Osteoblast (primary cell): ENCODE measurements around the gene MUC5B. TPM values are rescaled to one million over a fixed set of nuclear protein-coding genes. Genes with fewer than 3 reads are reported as not detected.

Source experiments
- DNase-seq: peaks from one replicate; pipeline ENCODE4 v3.0.0; 2011; ENCODE audit warnings: low spot score, mixed read lengths; ENCODE audit not compliant: insufficient read length; ENCODE audit errors: missing footprints
- H2AFZ ChIP-seq: 2 replicates; pipeline ENCODE4 v1.6.0; 2011; ENCODE audit warnings: mild to moderate bottlenecking, low read length
- H3K27ac ChIP-seq: 2 replicates; pipeline ENCODE4 v1.5.1; 2011; ENCODE audit warnings: mild to moderate bottlenecking, low read depth, low read length, moderate library complexity
- H3K27me3 ChIP-seq: 2 replicates; pipeline ENCODE4 v1.6.0; 2012; ENCODE audit warnings: mild to moderate bottlenecking, control low read depth, inconsistent platforms, low read length, moderate library complexity; ENCODE audit not compliant: insufficient read depth
- H3K36me3 ChIP-seq: 2 replicates; pipeline ENCODE4 v1.5.1; 2011; ENCODE audit warnings: mild to moderate bottlenecking, low read length, control low read depth, moderate library complexity; ENCODE audit not compliant: insufficient read depth
- H3K4me1 ChIP-seq: 2 replicates; pipeline ENCODE4 v1.5.1; 2011; ENCODE audit warnings: mild to moderate bottlenecking, low read length, control low read depth, moderate library complexity; ENCODE audit not compliant: insufficient read depth
- H3K4me2 ChIP-seq: 2 replicates; pipeline ENCODE4 v1.6.0; 2011; ENCODE audit warnings: mild to moderate bottlenecking, low read length; ENCODE audit not compliant: insufficient read depth
- H3K4me3 ChIP-seq: fragments of 200-600 bp; sonication (generic); 3 replicates; pipeline ENCODE4 v1.5.1; 2012; ENCODE audit warnings: mild to moderate bottlenecking, low read length, inconsistent platforms; ENCODE audit not compliant: insufficient read depth
- H3K79me2 ChIP-seq: 2 replicates; pipeline ENCODE4 v1.6.0; 2012; ENCODE audit warnings: mild to moderate bottlenecking, low read length, control low read depth, inconsistent platforms; ENCODE audit not compliant: insufficient read depth
- H3K9me3 ChIP-seq: 2 replicates; pipeline ENCODE4 v1.5.1; 2011; ENCODE audit warnings: low read depth, low read length, control low read depth
- H4K20me1 ChIP-seq: 2 replicates; pipeline ENCODE4 v1.6.0; 2012; ENCODE audit warnings: mild to moderate bottlenecking, low read length, control low read depth; ENCODE audit not compliant: insufficient read depth
- total RNA-seq: library from RNA; depleted of rRNA; stranded (reverse); fragments of >200 nt; gene quantifications from 2 replicates; pipeline ENCODE4 v1.2.3, GENCODE V29; 2012
- TF ChIP-seq, protein P1 (sequence below): IDR thresholded peaks from 2 replicates; pipeline ENCODE4 v1.5.1; 2011; ENCODE audit warnings: mild to moderate bottlenecking, low read depth, low read length, moderate library complexity; ENCODE audit errors: extremely low read depth

The MUC5B gene
- total RNA-seq, 1 donor: not detected

GRCh38 chr11:1227551-1228100 is 4.8 kb downstream of the MUC5B start:
- H3K4me2 ChIP-seq: no peak overlapping the region
- no peaks in the 10 kb centered on the region for H3K4me1 ChIP-seq
- peak; percentile 56 for DNase-seq
- H3K27ac ChIP-seq: no peak overlapping the region
- no peaks in the 10 kb centered on the region for H3K79me2 ChIP-seq
- no peak overlapping the region for H3K4me3 ChIP-seq
- TF ChIP-seq, protein P1, sequence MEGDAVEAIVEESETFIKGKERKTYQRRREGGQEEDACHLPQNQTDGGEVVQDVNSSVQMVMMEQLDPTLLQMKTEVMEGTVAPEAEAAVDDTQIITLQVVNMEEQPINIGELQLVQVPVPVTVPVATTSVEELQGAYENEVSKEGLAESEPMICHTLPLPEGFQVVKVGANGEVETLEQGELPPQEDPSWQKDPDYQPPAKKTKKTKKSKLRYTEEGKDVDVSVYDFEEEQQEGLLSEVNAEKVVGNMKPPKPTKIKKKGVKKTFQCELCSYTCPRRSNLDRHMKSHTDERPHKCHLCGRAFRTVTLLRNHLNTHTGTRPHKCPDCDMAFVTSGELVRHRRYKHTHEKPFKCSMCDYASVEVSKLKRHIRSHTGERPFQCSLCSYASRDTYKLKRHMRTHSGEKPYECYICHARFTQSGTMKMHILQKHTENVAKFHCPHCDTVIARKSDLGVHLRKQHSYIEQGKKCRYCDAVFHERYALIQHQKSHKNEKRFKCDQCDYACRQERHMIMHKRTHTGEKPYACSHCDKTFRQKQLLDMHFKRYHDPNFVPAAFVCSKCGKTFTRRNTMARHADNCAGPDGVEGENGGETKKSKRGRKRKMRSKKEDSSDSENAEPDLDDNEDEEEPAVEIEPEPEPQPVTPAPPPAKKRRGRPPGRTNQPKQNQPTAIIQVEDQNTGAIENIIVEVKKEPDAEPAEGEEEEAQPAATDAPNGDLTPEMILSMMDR: no peak
- H4K20me1 ChIP-seq: no peaks in the 10 kb centered on the region
- no peaks in the 10 kb centered on the region for H3K27me3 ChIP-seq
- no peak overlapping the region for H2AFZ ChIP-seq
- no peaks in the 10 kb centered on the region for H3K36me3 ChIP-seq
- no peaks in the 10 kb centered on the region for H3K9me3 ChIP-seq

DNA sequence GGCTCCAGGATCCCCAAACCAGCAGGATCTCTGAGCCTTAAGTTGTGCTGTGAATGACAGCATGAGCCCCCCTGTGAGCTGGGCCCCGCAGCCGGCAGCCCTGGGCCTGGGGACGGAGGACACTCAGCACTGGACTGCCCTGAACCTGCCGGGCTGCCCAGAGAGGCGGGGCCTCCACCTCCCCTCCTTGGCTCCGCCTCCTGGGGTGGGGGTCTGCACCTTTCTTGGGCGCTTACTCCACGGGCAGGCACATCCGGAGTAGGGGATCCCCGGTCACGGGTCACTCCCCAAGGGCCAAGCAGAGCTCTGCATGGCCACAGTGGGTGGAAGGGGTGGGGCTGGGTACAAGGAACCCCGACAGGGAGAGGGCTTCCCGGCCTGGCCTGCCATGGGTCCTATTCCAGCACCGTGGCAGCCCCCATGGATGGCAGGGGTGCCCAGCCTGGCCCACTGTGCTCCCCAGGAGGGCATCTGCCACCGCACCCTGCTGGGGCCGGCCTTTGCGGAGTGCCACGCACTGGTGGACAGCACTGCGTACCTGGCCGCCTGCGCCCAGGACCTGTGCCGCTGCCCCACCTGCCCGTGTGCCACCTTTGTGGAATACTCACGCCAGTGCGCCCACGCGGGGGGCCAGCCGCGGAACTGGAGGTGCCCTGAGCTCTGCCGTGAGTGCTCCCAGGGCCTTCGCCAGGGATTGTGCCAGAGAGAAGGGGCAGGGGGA is 5.4 kb downstream of the MUC5B start:
- no peak overlapping the region for H3K4me3 ChIP-seq
- TF ChIP-seq, protein P1: no peak
- no peaks in the 10 kb centered on the region for H3K9me3 ChIP-seq
- no peaks in the 10 kb centered on the region for H3K79me2 ChIP-seq
- H3K4me1 ChIP-seq: no peaks in the 10 kb centered on the region
- H3K36me3 ChIP-seq: no peaks in the 10 kb centered on the region
- H3K27me3 ChIP-seq: no peaks in the 10 kb centered on the region
- peak; percentile 88 for DNase-seq
- no peak overlapping the region for H3K4me2 ChIP-seq
- no peak overlapping the region for H3K27ac ChIP-seq
- H4K20me1 ChIP-seq: no peaks in the 10 kb centered on the region
- H2AFZ ChIP-seq: no peak overlapping the region

DNA sequence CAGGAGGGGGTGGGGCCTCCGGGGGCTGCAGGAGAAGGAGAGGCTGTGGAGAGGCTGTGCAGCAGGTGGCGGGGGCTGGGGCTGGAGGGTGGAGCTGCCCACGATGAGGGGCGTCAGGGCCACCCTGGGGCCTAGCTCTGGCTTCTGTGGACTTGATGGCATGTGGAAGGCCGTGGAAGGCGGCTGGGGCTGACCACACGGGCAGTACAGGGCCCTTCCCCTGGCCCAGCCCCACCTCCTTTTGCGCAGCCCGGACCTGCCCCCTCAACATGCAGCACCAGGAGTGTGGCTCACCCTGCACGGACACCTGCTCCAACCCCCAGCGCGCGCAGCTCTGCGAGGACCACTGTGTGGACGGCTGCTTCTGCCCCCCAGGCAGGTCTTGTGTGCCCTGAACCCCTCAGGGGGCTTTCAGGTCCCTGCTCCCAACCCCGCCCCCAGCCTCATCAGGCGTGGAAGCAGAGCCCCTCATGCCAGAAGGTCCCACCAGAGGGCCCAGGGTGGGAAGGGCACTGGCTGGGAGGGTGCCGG is 6.1 kb downstream of the MUC5B start:
- no peaks in the 10 kb centered on the region for H3K27me3 ChIP-seq
- no peak overlapping the region for H3K4me3 ChIP-seq
- peak; percentile 66 for DNase-seq
- H3K4me1 ChIP-seq: no peaks in the 10 kb centered on the region
- H3K27ac ChIP-seq: no peak overlapping the region
- H2AFZ ChIP-seq: no peak overlapping the region
- H3K79me2 ChIP-seq: no peaks in the 10 kb centered on the region
- TF ChIP-seq, protein P1: no peak
- no peaks in the 10 kb centered on the region for H3K9me3 ChIP-seq
- H3K36me3 ChIP-seq: no peaks in the 10 kb centered on the region
- H4K20me1 ChIP-seq: no peaks in the 10 kb centered on the region
- H3K4me2 ChIP-seq: no peak overlapping the region

GRCh38 chr11:1229471-1230120 is 6.7 kb downstream of the MUC5B start:
- Histone ChIP-seq H3K4me2 (no peak overlapping the region), H3K4me1 (no peaks in the 10 kb centered on the region), H4K20me1 (no peaks in the 10 kb centered on the region), H3K27ac (no peak overlapping the region), H3K9me3 (no peaks in the 10 kb centered on the region), H3K36me3 (no peaks in the 10 kb centered on the region), H3K79me2 (no peaks in the 10 kb centered on the region), H2AFZ (no peak overlapping the region), H3K4me3 (no peak overlapping the region), H3K27me3 (no peaks in the 10 kb centered on the region)
- TF ChIP-seq, protein P1: no peak
- peak; percentile 79 for DNase-seq
